Mesendoderm (in vitro differentiated cells): Measurements from ENCODE around the gene MAP4K5.

Experiments used
- DNase-seq: peaks from one replicate; pipeline ENCODE4 v3.0.0; 2013
- H2AK5ac ChIP-seq: 2 replicates; pipeline ENCODE4 v1.6.1; 2013; ENCODE audit warnings: low read length, inconsistent platforms
- H2BK120ac ChIP-seq: 2 replicates; pipeline ENCODE4 v1.6.1; 2013; ENCODE audit warnings: low read depth, mild to moderate bottlenecking, low read length, moderate library complexity, mixed read lengths
- H2BK15ac ChIP-seq: replicated peaks from 2 replicates; pipeline ENCODE4 v1.6.1; 2013; ENCODE audit warnings: low read depth, mild to moderate bottlenecking, moderate library complexity
- H2BK5ac ChIP-seq: 2 replicates; pipeline ENCODE4 v1.6.1; 2013; ENCODE audit warnings: low read length, inconsistent platforms
- H3K18ac ChIP-seq: 2 replicates; pipeline ENCODE4 v1.6.1; 2013; ENCODE audit warnings: mild to moderate bottlenecking, low read length, mixed read lengths
- H3K23ac ChIP-seq: one replicate; pipeline ENCODE4 v1.6.1; 2013; ENCODE audit warnings: low read length
- H3K27ac ChIP-seq: 2 replicates; pipeline ENCODE4 v1.5.1; 2013; ENCODE audit warnings: low read depth, mild to moderate bottlenecking, inconsistent platforms, low read length, moderate library complexity
- H3K27me3 ChIP-seq: 2 replicates; pipeline ENCODE4 v1.6.1; 2013; ENCODE audit warnings: low read length, control low read depth, mild to moderate bottlenecking, inconsistent platforms; ENCODE audit not compliant: insufficient read depth, poor library complexity
- H3K36me3 ChIP-seq: 2 replicates; pipeline ENCODE4 v1.6.1; 2013; ENCODE audit warnings: low read length, inconsistent platforms; ENCODE audit not compliant: control insufficient read depth, insufficient read depth
- H3K4ac ChIP-seq: one replicate; pipeline ENCODE4 v1.6.1; 2013; ENCODE audit warnings: low read depth, mild to moderate bottlenecking, low read length, moderate library complexity
- H3K4me1 ChIP-seq: 2 replicates; pipeline ENCODE4 v1.6.1; 2013; ENCODE audit warnings: low read depth, low read length, inconsistent platforms; ENCODE audit not compliant: control insufficient read depth
- H3K4me2 ChIP-seq: 2 replicates; pipeline ENCODE4 v1.6.1; 2013; ENCODE audit warnings: low read length
- H3K4me3 ChIP-seq: 2 replicates; pipeline ENCODE4 v1.5.1; 2013; ENCODE audit warnings: mild to moderate bottlenecking, low read length
- H3K56ac ChIP-seq: one replicate; pipeline ENCODE4 v1.6.1; 2013; ENCODE audit warnings: low read length
- H3K79me1 ChIP-seq: 2 replicates; pipeline ENCODE4 v1.6.1; 2013; ENCODE audit warnings: low read length, inconsistent platforms
- H3K79me2 ChIP-seq: 2 replicates; pipeline ENCODE4 v1.6.1; 2013; ENCODE audit warnings: mild to moderate bottlenecking, low read length; ENCODE audit not compliant: control insufficient read depth, insufficient read depth
- H3K9ac ChIP-seq: 2 replicates; pipeline ENCODE4 v1.6.1; 2013; ENCODE audit warnings: low read length, inconsistent platforms
- H4K5ac ChIP-seq: one replicate; pipeline ENCODE4 v1.6.1; 2013; ENCODE audit warnings: low read length
- H4K8ac ChIP-seq: one replicate; pipeline ENCODE4 v1.6.1; 2013; ENCODE audit warnings: low read depth, mild to moderate bottlenecking, control low read depth, low read length, moderate library complexity
- WGBS: extraction: QIAGEN DNeasy Blood & Tissue Kit; methylation state at CpG from one replicate; pipeline ENCODE4 v1.1.7; 2013; ENCODE audit warnings: low lambda C conversion rate, missing lambda C conversion rate; ENCODE audit not compliant: insufficient coverage; ENCODE audit errors: extremely low coverage; 5-methylcytosine and 5-hydroxymethylcytosine counted together

MAP4K5 gene

DNA sequence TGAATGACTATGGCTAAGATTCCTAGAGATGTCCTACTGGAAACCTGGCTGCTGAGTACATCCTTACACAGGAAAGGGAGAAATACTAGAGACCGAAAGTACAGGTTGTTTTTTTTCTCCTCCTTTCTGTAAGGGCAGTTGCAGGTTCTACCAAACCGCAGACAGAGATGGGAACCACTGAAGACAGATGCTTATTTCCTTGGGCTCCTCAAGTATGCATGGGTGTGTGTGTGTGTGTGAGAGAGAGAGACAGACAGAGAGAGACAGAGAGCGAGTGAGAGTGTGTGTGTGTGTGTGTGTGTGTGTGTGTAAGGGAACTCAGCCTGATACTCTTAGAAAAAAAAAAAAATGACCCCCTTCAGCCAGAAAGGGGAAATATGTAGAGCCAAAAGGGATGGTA lies 42.5 kb downstream of the MAP4K5 start:
- no peaks in the 10 kb centered on the region for H3K79me2 ChIP-seq
- no peak overlapping the region for H3K18ac ChIP-seq
- no peak overlapping the region for H3K4me2 ChIP-seq
- no peak for DNase-seq
- no peak overlapping the region for H2BK15ac ChIP-seq
- H2BK120ac ChIP-seq = no peak overlapping the region
- no peak overlapping the region for H3K56ac ChIP-seq
- no peak overlapping the region for H3K4me3 ChIP-seq
- no peak overlapping the region for H2AK5ac ChIP-seq
- H4K5ac ChIP-seq = no peak overlapping the region
- H3K36me3 ChIP-seq = no peaks in the 10 kb centered on the region
- no peak overlapping the region for H3K23ac ChIP-seq
- H3K4ac ChIP-seq = no peak overlapping the region
- H3K79me1 ChIP-seq = peaks cover 3% of the 10 kb centered on the region
- H3K9ac ChIP-seq = no peak overlapping the region
- no peaks in the 10 kb centered on the region for H3K4me1 ChIP-seq
- H4K8ac ChIP-seq = no peak overlapping the region
- H3K27ac ChIP-seq = no peak overlapping the region
- WGBS = no CpG with 5 or more reads among the region's 3 CpGs
- no peaks in the 10 kb centered on the region for H3K27me3 ChIP-seq
- H2BK5ac ChIP-seq = no peak overlapping the region

DNA sequence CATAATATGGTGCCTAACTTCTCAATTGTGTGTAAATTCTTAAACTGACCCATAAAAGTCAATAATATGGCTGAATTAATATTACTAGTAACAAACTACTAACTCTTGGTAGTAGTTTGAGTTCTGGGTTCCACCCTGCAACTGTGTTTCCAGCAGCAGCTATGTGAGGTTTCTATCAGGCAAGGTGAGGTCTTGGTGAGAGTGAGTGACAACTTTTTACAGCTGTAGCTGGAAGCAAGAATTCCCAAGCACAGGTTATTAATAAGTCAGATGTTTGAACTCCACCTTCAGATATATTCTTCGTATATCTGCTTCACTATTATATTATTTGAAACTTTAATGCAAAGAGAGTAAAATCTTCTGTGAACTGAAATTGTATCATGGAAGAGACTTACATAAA lies 43.8 kb downstream of the MAP4K5 start:
- Histone ChIP-seq H2BK120ac (no peak overlapping the region), H4K5ac (no peak overlapping the region), H3K79me1 (peaks cover 3% of the 10 kb centered on the region), H3K18ac (no peak overlapping the region), H3K56ac (no peak overlapping the region), H3K4ac (no peak overlapping the region), H3K4me3 (no peak overlapping the region), H4K8ac (no peak overlapping the region), H2AK5ac (no peak overlapping the region), H3K27ac (no peak overlapping the region), H3K27me3 (no peaks in the 10 kb centered on the region), H3K23ac (no peak overlapping the region), H3K4me1 (no peaks in the 10 kb centered on the region), H2BK5ac (no peak overlapping the region), H3K4me2 (no peak overlapping the region), H3K36me3 (no peaks in the 10 kb centered on the region), H3K9ac (no peak overlapping the region), H3K79me2 (no peaks in the 10 kb centered on the region), H2BK15ac (no peak overlapping the region)
- WGBS = no CpG with 5 or more reads among the region's 1 CpG
- no peak for DNase-seq

- H3K27me3 ChIP-seq = no peaks in the 10 kb centered on the region
- no peaks in the 10 kb centered on the region for H3K79me1 ChIP-seq
- no peak overlapping the region for H3K27ac ChIP-seq
- no peaks in the 10 kb centered on the region for H3K79me2 ChIP-seq
- DNase-seq = no peak
- 100% methylated on average over 1 of the region's 2 CpGs for WGBS
- H3K56ac ChIP-seq = no peak overlapping the region
- no peak overlapping the region for H3K4me2 ChIP-seq
- H3K23ac ChIP-seq = no peak overlapping the region
- no peak overlapping the region for H2BK15ac ChIP-seq
- H3K18ac ChIP-seq = no peak overlapping the region
- no peaks in the 10 kb centered on the region for H3K36me3 ChIP-seq
- H3K4me3 ChIP-seq = no peak overlapping the region
- H4K5ac ChIP-seq = no peak overlapping the region
- H3K9ac ChIP-seq = no peak overlapping the region
- no peak overlapping the region for H2BK120ac ChIP-seq
- no peak overlapping the region for H4K8ac ChIP-seq
- H3K4ac ChIP-seq = no peak overlapping the region
- H2AK5ac ChIP-seq = no peak overlapping the region
- no peaks in the 10 kb centered on the region for H3K4me1 ChIP-seq
- no peak overlapping the region for H2BK5ac ChIP-seq
Measured at GRCh38 chr14:50479041-50479440, 53.3 kb downstream of the MAP4K5 start.

DNA sequence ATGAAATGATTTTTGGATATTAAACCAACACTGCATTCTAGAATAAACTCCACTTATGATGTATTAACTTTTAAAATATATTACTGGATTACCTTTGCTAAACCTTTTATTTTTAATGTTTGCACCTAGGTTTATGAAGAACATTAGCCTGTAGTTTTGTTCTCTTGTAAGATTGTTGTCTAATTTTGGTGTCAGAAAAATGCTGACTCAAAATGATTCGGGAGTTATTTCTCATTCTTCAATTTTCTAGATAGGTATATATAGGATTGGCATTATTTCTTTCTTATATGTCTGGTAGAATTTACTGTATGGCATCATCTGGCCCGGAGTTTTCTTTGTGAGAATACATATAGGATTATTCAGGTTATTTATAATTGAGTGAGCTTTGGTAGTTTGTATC lies 54.6 kb downstream of the MAP4K5 start:
- Histone ChIP-seq H2BK5ac (no peak overlapping the region), H3K4me1 (no peaks in the 10 kb centered on the region), H2BK15ac (no peak overlapping the region), H3K4ac (no peak overlapping the region), H3K27ac (no peak overlapping the region), H3K56ac (no peak overlapping the region), H3K79me1 (no peaks in the 10 kb centered on the region), H2BK120ac (no peak overlapping the region), H3K79me2 (no peaks in the 10 kb centered on the region), H4K5ac (no peak overlapping the region), H3K18ac (no peak overlapping the region), H3K9ac (no peak overlapping the region), H3K27me3 (no peaks in the 10 kb centered on the region), H3K23ac (no peak overlapping the region), H3K4me3 (no peak overlapping the region), H2AK5ac (no peak overlapping the region), H4K8ac (no peak overlapping the region), H3K36me3 (no peaks in the 10 kb centered on the region), H3K4me2 (no peak overlapping the region)
- DNase-seq = no peak
- WGBS = no CpG with 5 or more reads among the region's 2 CpGs

DNA sequence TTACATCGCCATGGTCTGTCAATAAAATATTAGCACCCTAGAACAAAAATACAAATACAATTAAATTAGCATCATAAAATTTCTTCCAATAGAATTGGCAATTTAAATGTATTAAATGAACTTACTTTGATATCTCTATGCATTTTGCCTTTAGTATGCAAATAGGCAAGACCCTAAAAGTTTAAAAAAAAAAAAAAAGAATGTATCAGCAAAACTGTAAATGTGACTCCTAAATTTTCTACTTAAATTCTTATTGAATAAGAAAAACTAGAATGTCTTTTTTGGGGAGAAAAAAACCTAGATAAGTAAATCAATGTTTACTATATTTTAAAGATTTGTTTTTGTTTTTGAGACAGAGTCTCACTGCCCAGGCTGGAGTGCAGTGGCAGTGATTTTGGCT lies 56.2 kb downstream of the MAP4K5 start:
- no peak overlapping the region for H3K4me2 ChIP-seq
- no peak overlapping the region for H3K56ac ChIP-seq
- no peak overlapping the region for H2AK5ac ChIP-seq
- no peak overlapping the region for H2BK5ac ChIP-seq
- H3K4ac ChIP-seq = no peak overlapping the region
- H3K18ac ChIP-seq = no peak overlapping the region
- H3K9ac ChIP-seq = no peak overlapping the region
- H3K36me3 ChIP-seq = no peaks in the 10 kb centered on the region
- no peaks in the 10 kb centered on the region for H3K4me1 ChIP-seq
- no peaks in the 10 kb centered on the region for H3K79me2 ChIP-seq
- no peak for DNase-seq
- 100% methylated on average over 1 of the region's 1 CpG for WGBS
- no peak overlapping the region for H3K27ac ChIP-seq
- no peak overlapping the region for H4K5ac ChIP-seq
- no peak overlapping the region for H3K23ac ChIP-seq
- H3K27me3 ChIP-seq = no peaks in the 10 kb centered on the region
- no peak overlapping the region for H2BK120ac ChIP-seq
- H4K8ac ChIP-seq = no peak overlapping the region
- no peak overlapping the region for H2BK15ac ChIP-seq
- no peaks in the 10 kb centered on the region for H3K79me1 ChIP-seq
- H3K4me3 ChIP-seq = no peak overlapping the region

DNA sequence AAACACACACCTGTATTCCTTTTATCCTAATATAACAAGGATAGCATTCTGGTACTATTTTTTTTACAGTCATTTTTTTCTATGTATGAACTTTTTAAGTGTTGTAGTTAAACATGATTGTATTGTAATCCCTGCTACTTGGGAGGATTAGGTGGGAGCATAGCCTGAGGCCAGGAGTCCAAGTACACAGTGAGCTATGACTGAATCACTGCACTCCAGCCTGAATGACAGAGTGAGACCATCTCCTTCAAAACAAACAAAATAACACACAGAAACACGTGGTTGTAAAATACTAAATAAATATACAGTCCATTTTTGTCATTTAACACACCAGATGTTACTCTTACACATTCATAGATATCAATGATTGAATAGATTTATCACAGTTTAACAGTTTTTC lies 56.9 kb downstream of the MAP4K5 start:
- DNase-seq = peak; percentile 23
- no peak overlapping the region for H3K27ac ChIP-seq
- no peak overlapping the region for H3K18ac ChIP-seq
- H2BK120ac ChIP-seq = no peak overlapping the region
- no peak overlapping the region for H3K4ac ChIP-seq
- no peak overlapping the region for H3K4me3 ChIP-seq
- H4K5ac ChIP-seq = no peak overlapping the region
- H3K23ac ChIP-seq = no peak overlapping the region
- no peak overlapping the region for H3K9ac ChIP-seq
- H2BK5ac ChIP-seq = no peak overlapping the region
- no peak overlapping the region for H2BK15ac ChIP-seq
- no peaks in the 10 kb centered on the region for H3K4me1 ChIP-seq
- no peak overlapping the region for H2AK5ac ChIP-seq
- H4K8ac ChIP-seq = no peak overlapping the region
- no peak overlapping the region for H3K4me2 ChIP-seq
- H3K79me1 ChIP-seq = no peaks in the 10 kb centered on the region
- no peaks in the 10 kb centered on the region for H3K79me2 ChIP-seq
- no CpG with 5 or more reads among the region's 1 CpG for WGBS
- H3K27me3 ChIP-seq = no peaks in the 10 kb centered on the region
- H3K56ac ChIP-seq = no peak overlapping the region
- H3K36me3 ChIP-seq = no peaks in the 10 kb centered on the region
